ENCODE results near the gene ZFYVE21. TPM values are rescaled to one million over a fixed set of nuclear protein-coding genes. Genes with fewer than 3 reads are reported as not detected.

The ZFYVE21 gene
- total RNA-seq, 1 experiment from 2014 or later, result 59.7 TPM

DNA sequence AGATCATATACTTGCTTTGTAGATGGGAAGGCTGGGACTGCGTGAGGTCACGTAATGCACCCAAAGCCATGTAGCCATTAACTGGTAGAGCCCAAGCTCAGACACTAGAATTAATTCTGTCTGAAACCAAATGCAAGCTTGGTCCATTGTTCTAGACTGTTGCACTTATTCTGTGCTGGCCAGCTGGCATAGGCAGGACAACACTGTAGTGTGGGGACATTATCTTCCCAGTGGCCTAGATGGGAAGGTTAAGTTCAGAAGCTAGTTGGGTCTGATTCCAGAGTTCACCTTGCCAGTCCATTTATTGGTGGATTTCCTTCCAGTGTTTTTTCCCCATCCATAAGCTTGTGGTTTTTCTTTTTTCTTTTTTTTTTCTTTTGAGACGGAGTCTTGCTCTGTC is 47.5 kb upstream of the ZFYVE21 start:
- Mint-ChIP-seq H3K27ac (no peak overlapping the region), H3K36me3 (peaks cover 56% of the 10 kb centered on the region), H3K4me3 (no peak overlapping the region), H3K4me1 (no peaks in the 10 kb centered on the region), H3K27me3 (ENCODE audit: low read depth) (no peaks in the 10 kb centered on the region), H3K9me3 (no peaks in the 10 kb centered on the region)
- TF ChIP-seq, protein P1, sequence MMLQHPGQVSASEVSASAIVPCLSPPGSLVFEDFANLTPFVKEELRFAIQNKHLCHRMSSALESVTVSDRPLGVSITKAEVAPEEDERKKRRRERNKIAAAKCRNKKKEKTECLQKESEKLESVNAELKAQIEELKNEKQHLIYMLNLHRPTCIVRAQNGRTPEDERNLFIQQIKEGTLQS (CRISPR knock-in tag; conservative IDR thresholded peaks at IDR 0.05), result no peak
- TF ChIP-seq ESRRA (CRISPR knock-in tag; IDR thresholded peaks at IDR 0.05; ENCODE audit: borderline replicate concordance) (no peak), ZNF219 (CRISPR knock-in tag; IDR thresholded peaks at IDR 0.05; ENCODE audit: borderline replicate concordance) (no peak)
- TF ChIP-seq, protein P2, sequence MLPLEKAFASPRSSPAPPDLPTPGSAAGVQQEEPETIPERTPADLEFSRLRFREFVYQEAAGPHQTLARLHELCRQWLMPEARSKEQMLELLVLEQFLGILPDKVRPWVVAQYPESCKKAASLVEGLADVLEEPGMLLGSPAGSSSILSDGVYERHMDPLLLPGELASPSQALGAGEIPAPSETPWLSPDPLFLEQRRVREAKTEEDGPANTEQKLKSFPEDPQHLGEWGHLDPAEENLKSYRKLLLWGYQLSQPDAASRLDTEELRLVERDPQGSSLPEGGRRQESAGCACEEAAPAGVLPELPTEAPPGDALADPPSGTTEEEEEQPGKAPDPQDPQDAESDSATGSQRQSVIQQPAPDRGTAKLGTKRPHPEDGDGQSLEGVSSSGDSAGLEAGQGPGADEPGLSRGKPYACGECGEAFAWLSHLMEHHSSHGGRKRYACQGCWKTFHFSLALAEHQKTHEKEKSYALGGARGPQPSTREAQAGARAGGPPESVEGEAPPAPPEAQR (CRISPR knock-in tag; IDR thresholded peaks at IDR 0.05), result no peak
- no peak for DNase-seq (ENCODE audit: low spot score)
- ChIA-PET POLR2A (no interaction called here), CTCF (interaction anchor here (1.4 kb wide), 1 partner anchor 11 kb away, joined by 6 read pairs; no protein-coding TSS in a partner anchor)
- ATAC-seq, result no peak

GRCh38 chr14:103669370-103669769 is 46.2 kb upstream of the ZFYVE21 start:
- Mint-ChIP-seq H3K4me1 (no peaks in the 10 kb centered on the region), H3K36me3 (peaks cover 52% of the 10 kb centered on the region), H3K27me3 (ENCODE audit: low read depth) (no peaks in the 10 kb centered on the region), H3K27ac (no peak overlapping the region), H3K9me3 (no peaks in the 10 kb centered on the region), H3K4me3 (no peak overlapping the region)
- POLR2A ChIA-PET, result no interaction called here
- no peak for DNase-seq (ENCODE audit: low spot score)
- TF ChIP-seq MLX (CRISPR knock-in tag; IDR thresholded peaks at IDR 0.05) (no peak), ZNF263 (CRISPR knock-in tag; IDR thresholded peaks at IDR 0.05; ENCODE audit: low read depth) (no peak), ZNF232 (CRISPR knock-in tag; IDR thresholded peaks at IDR 0.05) (no peak), ZNF416 (CRISPR knock-in tag; IDR thresholded peaks at IDR 0.05) (no peak), SOX15 (CRISPR knock-in tag; IDR thresholded peaks at IDR 0.05) (no peak), RORB (CRISPR knock-in tag; IDR thresholded peaks at IDR 0.05) (no peak), CREB1 (CRISPR knock-in tag; IDR thresholded peaks at IDR 0.05) (no peak)
- TF ChIP-seq, protein P3, sequence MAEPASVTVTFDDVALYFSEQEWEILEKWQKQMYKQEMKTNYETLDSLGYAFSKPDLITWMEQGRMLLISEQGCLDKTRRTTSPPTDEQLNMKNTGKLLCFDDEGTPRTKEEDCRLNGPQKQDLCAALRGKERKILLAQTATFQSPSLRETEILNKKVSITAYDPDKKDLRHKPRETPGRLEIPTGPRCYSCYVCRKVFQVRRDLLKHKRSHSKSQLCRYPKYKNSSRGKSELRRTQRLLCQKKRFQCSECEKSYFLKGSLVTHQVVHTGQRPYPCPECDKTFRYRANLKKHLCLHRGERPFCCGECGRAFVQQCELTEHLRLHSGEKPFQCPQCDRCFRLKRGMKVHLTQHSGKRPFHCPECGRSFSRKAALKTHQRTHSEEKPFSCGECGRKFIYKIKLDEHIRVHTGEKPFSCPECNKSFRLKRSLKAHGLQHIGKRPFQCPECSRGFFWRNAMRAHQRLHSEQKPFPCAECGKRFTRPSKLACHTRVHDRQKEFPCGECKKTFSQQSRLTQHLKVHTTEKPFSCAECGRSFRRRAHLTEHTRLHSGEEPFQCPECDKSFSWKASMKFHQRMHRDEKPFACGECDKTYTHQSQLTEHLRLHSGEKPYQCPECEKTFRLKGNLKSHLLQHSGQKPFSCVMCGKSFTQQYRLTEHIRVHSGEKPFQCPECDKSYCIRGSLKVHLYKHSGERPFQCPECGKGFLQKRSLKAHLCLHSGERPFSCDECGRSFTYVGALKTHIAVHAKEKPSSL (CRISPR knock-in tag; conservative IDR thresholded peaks at IDR 0.05), result no peak
- TF ChIP-seq, protein P4, sequence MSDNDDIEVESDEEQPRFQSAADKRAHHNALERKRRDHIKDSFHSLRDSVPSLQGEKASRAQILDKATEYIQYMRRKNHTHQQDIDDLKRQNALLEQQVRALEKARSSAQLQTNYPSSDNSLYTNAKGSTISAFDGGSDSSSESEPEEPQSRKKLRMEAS (CRISPR knock-in tag; IDR thresholded peaks at IDR 0.05), result no peak
- CTCF ChIA-PET, result no interaction called here
- no peak for ATAC-seq

GRCh38 chr14:103671911-103672310 is 43.7 kb upstream of the ZFYVE21 start:
- ATAC-seq (no peak), DNase-seq (ENCODE audit: low spot score) (no peak)
- H3K9me3 Mint-ChIP-seq, result no peaks in the 10 kb centered on the region
- H3K4me3 Mint-ChIP-seq, result no peak overlapping the region
- POLR2A ChIA-PET, result interaction anchor here (0.7 kb wide), 1 partner anchor 78 kb away, joined by 3 read pairs; no protein-coding TSS in a partner anchor
- no peaks in the 10 kb centered on the region for H3K4me1 Mint-ChIP-seq
- no peak overlapping the region for H3K27ac Mint-ChIP-seq
- no peaks in the 10 kb centered on the region for H3K27me3 Mint-ChIP-seq (ENCODE audit: low read depth)
- CTCF ChIA-PET, result no interaction called here
- peaks cover 63% of the 10 kb centered on the region for H3K36me3 Mint-ChIP-seq
- TF ChIP-seq MXD4 (CRISPR knock-in tag; IDR thresholded peaks at IDR 0.05; ENCODE audit: borderline replicate concordance) (no peak), ZNF416 (CRISPR knock-in tag; IDR thresholded peaks at IDR 0.05) (no peak), NFATC4 (CRISPR knock-in tag; IDR thresholded peaks at IDR 0.05) (no peak), CTCF (IDR thresholded peaks at IDR 0.05) (no peak), SMAD4 (CRISPR knock-in tag; IDR thresholded peaks at IDR 0.05) (no peak), ZNF532 (CRISPR knock-in tag; IDR thresholded peaks at IDR 0.05; ENCODE audit: borderline replicate concordance) (no peak), CBFB (CRISPR knock-in tag; IDR thresholded peaks at IDR 0.05; ENCODE audit: low read depth) (no peak), EMX1 (CRISPR knock-in tag; IDR thresholded peaks at IDR 0.05) (no peak), ZNF219 (CRISPR knock-in tag; IDR thresholded peaks at IDR 0.05; ENCODE audit: borderline replicate concordance) (no peak), FOXK1 (CRISPR knock-in tag; IDR thresholded peaks at IDR 0.05) (no peak)
